ENCODE results near the gene GRB2.

GRCh38 chr17:75289832-75290337 is 115.6 kb downstream of the GRB2 start:
- TF ChIP-seq CTCF (IDR thresholded peaks at IDR 0.05) (no peak), POLR2A (IDR thresholded peaks at IDR 0.05) (no peak)

Measured in lower leg skin (tissue), 3 donors.